Measurements from ENCODE around the gene SUN1. TPM values are rescaled to one million over a fixed set of nuclear protein-coding genes. Genes with fewer than 3 reads are reported as not detected.
"Not testable (repeated sequence)": the region's sequence is repeated elsewhere in the genome, so short reads cannot be mapped to it uniquely, and the experiment has no call there.

Gene SUN1
- total RNA-seq, 1 donor from 2014 or later: 99.9 TPM

DNA sequence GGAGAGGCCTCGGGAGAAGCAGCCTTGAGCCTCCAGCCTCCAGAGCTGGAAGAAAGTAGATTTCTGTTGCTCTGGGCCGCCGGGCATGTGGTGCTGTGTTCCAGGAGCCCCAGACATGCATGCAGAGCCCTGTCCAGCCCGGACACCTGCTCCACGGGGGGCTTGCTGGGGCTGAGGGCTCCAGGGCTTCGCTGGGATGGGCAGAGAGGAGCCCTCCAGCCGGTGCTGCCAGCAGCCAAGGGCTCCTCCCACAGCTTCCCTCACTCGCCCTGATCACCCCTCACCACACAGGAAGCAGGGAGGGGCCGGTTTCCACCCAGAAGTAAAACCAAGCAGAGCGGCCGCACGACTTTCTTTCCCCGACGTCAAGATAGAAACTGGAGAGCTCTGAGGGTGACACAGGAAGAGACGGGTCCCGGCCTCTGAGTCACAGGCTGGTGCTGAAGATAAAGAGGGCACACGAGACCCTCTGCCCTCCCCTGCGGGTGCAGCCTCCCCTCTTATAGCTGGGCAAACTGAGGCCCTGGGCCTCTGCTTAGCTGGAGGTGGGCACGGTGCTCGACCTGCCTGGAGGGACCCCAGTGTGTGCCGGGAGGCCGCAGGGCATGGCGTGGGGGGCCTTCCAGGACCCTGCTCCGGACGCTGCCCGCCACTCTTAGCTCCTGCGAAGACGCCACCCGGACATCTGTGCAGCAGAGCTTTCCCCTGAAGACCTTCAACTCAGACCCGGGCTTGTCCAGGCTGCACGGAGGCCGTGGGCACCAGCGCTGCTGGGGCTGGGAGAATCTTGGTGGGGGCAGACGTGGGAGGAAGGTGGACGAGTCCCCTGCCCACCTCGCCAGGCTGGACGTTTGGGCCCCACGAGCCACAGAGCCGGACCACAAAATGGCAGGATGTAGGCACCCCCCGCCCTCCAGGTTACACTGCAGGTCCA is 91.1 kb downstream of the SUN1 start:
- Mint-ChIP-seq H3K4me1 (no peaks in the 10 kb centered on the region), H3K36me3 (ENCODE audit: low read depth) (no peaks in the 10 kb centered on the region), H3K9me3 (no peaks in the 10 kb centered on the region), H3K27me3 (ENCODE audit: low read depth) (no peaks in the 10 kb centered on the region), H3K4me3 (no peak overlapping the region), H3K27ac (ENCODE audit: unreplicated experiment) (no peak overlapping the region)
- TF ChIP-seq, protein P1, sequence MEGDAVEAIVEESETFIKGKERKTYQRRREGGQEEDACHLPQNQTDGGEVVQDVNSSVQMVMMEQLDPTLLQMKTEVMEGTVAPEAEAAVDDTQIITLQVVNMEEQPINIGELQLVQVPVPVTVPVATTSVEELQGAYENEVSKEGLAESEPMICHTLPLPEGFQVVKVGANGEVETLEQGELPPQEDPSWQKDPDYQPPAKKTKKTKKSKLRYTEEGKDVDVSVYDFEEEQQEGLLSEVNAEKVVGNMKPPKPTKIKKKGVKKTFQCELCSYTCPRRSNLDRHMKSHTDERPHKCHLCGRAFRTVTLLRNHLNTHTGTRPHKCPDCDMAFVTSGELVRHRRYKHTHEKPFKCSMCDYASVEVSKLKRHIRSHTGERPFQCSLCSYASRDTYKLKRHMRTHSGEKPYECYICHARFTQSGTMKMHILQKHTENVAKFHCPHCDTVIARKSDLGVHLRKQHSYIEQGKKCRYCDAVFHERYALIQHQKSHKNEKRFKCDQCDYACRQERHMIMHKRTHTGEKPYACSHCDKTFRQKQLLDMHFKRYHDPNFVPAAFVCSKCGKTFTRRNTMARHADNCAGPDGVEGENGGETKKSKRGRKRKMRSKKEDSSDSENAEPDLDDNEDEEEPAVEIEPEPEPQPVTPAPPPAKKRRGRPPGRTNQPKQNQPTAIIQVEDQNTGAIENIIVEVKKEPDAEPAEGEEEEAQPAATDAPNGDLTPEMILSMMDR (conservative IDR thresholded peaks at IDR 0.05): no peak
- DNase-seq (ENCODE audit: low read depth, low spot score): peak; percentile 36

DNA sequence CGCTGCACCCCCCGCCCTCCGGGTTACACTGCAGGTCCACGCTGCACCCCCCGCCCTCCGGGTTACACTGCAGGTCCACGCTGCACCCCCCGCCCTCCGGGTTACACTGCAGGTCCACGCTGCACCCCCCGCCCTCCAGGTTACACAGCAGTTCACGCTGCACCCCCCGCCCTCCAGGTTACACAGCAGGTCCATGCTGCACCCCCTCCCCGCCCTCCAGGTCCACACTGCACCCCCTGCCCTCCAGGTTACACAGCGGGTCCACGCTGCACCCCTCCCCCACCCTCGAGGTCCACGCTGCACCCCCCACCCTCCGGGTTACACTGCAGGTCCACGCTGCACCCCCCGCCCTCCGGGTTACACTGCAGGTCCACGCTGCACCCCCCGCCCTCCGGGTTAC is 91.8 kb downstream of the SUN1 start:
- not testable (repeated sequence) for H3K27ac Mint-ChIP-seq (ENCODE audit: unreplicated experiment); H3K4me1 Mint-ChIP-seq; DNase-seq (ENCODE audit: low read depth, low spot score); H3K9me3 Mint-ChIP-seq; H3K4me3 Mint-ChIP-seq; H3K36me3 Mint-ChIP-seq (ENCODE audit: low read depth); H3K27me3 Mint-ChIP-seq (ENCODE audit: low read depth)

Other genes with a start within 250 kb of the SUN1 start
- gene DNAAF5, start 105.8 kb upstream of the SUN1 start, total RNA-seq: 54.2 and 55.3 TPM in 2 replicates
- gene PRKAR1B, start 105.2 kb upstream of the SUN1 start, total RNA-seq: 8.1 and 9.5 TPM in 2 replicates
- 50.4 and 55.2 TPM in 2 replicates for gene GET4, start 44.1 kb downstream of the SUN1 start, total RNA-seq
- gene ADAP1, start 122.2 kb downstream of the SUN1 start, total RNA-seq: 5.2 and 6.4 TPM in 2 replicates
- gene COX19, start 143.1 kb downstream of the SUN1 start, total RNA-seq: 12.7 and 13.1 TPM in 2 replicates
- gene CYP2W1, start 150.7 kb downstream of the SUN1 start, total RNA-seq: not detected in 2 replicates
- gene GPR146, start 212.1 kb downstream of the SUN1 start, total RNA-seq: 0.41 TPM in 1 of 2 replicates, not detected in the other